ENCODE data around the gene GSTO2. TPM values are rescaled to one million over a fixed set of nuclear protein-coding genes. Genes with fewer than 3 reads are reported as not detected.

Gene GSTO2
- total and polyA plus RNA-seq, 10 of the 15 experiments (the other 5 are each of a cell fraction or from before 2014, with no cell fraction given), result 0.16 to 0.86 (median 0.46) TPM

- no TSS peak for BruUV-seq (replicated peaks)
- Histone ChIP-seq H3K36me3 (ENCODE audit: control insufficient read depth in 2 of 2, insufficient read depth in 2 of 2, low read length in 1 of 2) (peaks cover 13 to 34% of the 10 kb centered on the region in 2 experiments), H3K4me3 (no peak overlapping the region), H4K20me1 (ENCODE audit: control insufficient read depth, insufficient read depth) (peaks cover 5% of the 10 kb centered on the region; the same call in 1 of the 2 replicates), H3K27ac (ENCODE audit: control insufficient read depth, insufficient read depth) (no peak overlapping the region), H3K4me2 (ENCODE audit: control insufficient read depth, insufficient read depth) (no peak overlapping the region), H3K27me3 (replicated peaks in 1 of 2; ENCODE audit: control insufficient read depth in 2 of 2, insufficient read depth in 2 of 2, low read length in 1 of 2) (no peaks in the 10 kb centered on the region), H3K4me1 (ENCODE audit: control insufficient read depth, insufficient read depth, low read length) (peaks cover 22% of the 10 kb centered on the region), H3K79me2 (ENCODE audit: control insufficient read depth, insufficient read depth, low read length) (peaks cover 13% of the 10 kb centered on the region), H2AFZ (ENCODE audit: control insufficient read depth, low read depth, low read length) (no peak overlapping the region), H3K9ac (ENCODE audit: control insufficient read depth, insufficient read depth, low read length) (no peak overlapping the region), H3K9me3 (replicated peaks; ENCODE audit: control insufficient read depth, insufficient read depth, low read length) (no peaks in the 10 kb centered on the region)
- ChIA-PET SMC1A (ENCODE audit: uncharacterized antibody, unreplicated experiment) (no interaction called here), RAD21 (ENCODE audit: unreplicated experiment) (no interaction called here), POLR2A (no interaction called here), CTCF (interaction anchor here (0.7 to 2.6 kb wide), 4 partner anchors 12 to 32 kb away, joined by 3 to 14 read pairs (median 6); no protein-coding TSS in a partner anchor)
- FAIRE-seq, result no peak
- intact Hi-C loops (cut with micrococcal nuclease; ENCODE audit: unreplicated experiment) (no loop called here), in situ Hi-C loops (cut with MboI) (no loop called here)
- WGBS (ENCODE audit: insufficient coverage, insufficient replicate concordance, low lambda C conversion rate, missing lambda C conversion rate), result 37% methylated on average over 7 of the region's 7 CpGs
- TF ChIP-seq TAF1 (IDR thresholded peaks at IDR 0.05; ENCODE audit: borderline replicate concordance, low read depth, low read length) (no peak), NR2F1 (conservative IDR thresholded peaks at IDR 0.05) (no peak), PRDM15 (CRISPR knock-in tag; IDR thresholded peaks at IDR 0.05) (no peak), BHLHE40 (IDR thresholded peaks at IDR 0.05; ENCODE audit: borderline replicate concordance in 1 of 2, low read depth in 2 of 2, low read length in 1 of 2) (no peak), PAX5 (IDR thresholded peaks at IDR 0.05; ENCODE audit: borderline replicate concordance, low read depth, low read length) (0 out of 2 replicates have a peak, but pooled peaks have one; percentile 11), POLR2AphosphoS5 (IDR thresholded peaks at IDR 0.05; ENCODE audit: low read length) (no peak), SUZ12 (IDR thresholded peaks at IDR 0.05; ENCODE audit: unreplicated experiment) (no peak), SREBF1 (IDR thresholded peaks at IDR 0.05; ENCODE audit: low read length) (no peak), NRF1 (conservative IDR thresholded peaks at IDR 0.05; ENCODE audit: low read depth, low read length) (no peak), RCOR1 (conservative IDR thresholded peaks at IDR 0.05; ENCODE audit: low read depth, low read length) (no peak), HDGF (IDR thresholded peaks at IDR 0.05) (no peak), PML (IDR thresholded peaks at IDR 0.05; ENCODE audit: low read length) (no peak), SIN3A (IDR thresholded peaks at IDR 0.05; ENCODE audit: low read depth, low read length) (no peak), ZNF274 (IDR thresholded peaks at IDR 0.05; ENCODE audit: insufficient read depth, insufficient read length) (no peak), ATF7 (IDR thresholded peaks at IDR 0.05; ENCODE audit: low read depth) (no peak)
- TF ChIP-seq, protein P1, sequence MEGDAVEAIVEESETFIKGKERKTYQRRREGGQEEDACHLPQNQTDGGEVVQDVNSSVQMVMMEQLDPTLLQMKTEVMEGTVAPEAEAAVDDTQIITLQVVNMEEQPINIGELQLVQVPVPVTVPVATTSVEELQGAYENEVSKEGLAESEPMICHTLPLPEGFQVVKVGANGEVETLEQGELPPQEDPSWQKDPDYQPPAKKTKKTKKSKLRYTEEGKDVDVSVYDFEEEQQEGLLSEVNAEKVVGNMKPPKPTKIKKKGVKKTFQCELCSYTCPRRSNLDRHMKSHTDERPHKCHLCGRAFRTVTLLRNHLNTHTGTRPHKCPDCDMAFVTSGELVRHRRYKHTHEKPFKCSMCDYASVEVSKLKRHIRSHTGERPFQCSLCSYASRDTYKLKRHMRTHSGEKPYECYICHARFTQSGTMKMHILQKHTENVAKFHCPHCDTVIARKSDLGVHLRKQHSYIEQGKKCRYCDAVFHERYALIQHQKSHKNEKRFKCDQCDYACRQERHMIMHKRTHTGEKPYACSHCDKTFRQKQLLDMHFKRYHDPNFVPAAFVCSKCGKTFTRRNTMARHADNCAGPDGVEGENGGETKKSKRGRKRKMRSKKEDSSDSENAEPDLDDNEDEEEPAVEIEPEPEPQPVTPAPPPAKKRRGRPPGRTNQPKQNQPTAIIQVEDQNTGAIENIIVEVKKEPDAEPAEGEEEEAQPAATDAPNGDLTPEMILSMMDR (IDR thresholded peaks at IDR 0.05 in 2 of 3, conservative IDR thresholded peaks at IDR 0.05 in 1 of 3; ENCODE audit: control insufficient read depth in 2 of 3, extremely low read depth in 1 of 3, insufficient read depth in 1 of 3, low read depth in 3 of 3, low read length in 3 of 3), result peak in 1 of 3 experiments; percentile 3; a peak in 1 of 6 replicates
- no peak for DNase-seq (ENCODE audit: low read depth, low spot score)
- ATAC-seq, result peak; percentile 29; the same call in 2 of the 3 replicates
These were observed 48.8 kb downstream of the GSTO2 start for GRCh38 chr10:104317726-104318299.

Measured in GM12878 (cell line).